Vagina (tissue), 2 donors: Measurements from ENCODE around the gene COL28A1.

Source experiments
- POLR2A ChIP-seq, 2 donors: fragments of 450-650 bp; IDR thresholded peaks; one replicate each; pipeline ENCODE4 v1.6.1; 2017; ENCODE audit warnings: antibody characterized with exemption in 2 of 2, mild to moderate bottlenecking in 2 of 2, moderate library complexity in 2 of 2
- TF ChIP-seq, protein P1 (sequence below), 3 experiments: fragments of 450-650 bp in 2 of 3; fragments of 200-600 bp in 1 of 3; sonication (generic) in 1 of 3; IDR thresholded peaks; one replicate each; pipeline ENCODE4 v1.5.1; 2017 to 2019; ENCODE audit warnings: antibody characterized with exemption in 3 of 3, mild to moderate bottlenecking in 2 of 3, moderate library complexity in 2 of 3

DNA sequence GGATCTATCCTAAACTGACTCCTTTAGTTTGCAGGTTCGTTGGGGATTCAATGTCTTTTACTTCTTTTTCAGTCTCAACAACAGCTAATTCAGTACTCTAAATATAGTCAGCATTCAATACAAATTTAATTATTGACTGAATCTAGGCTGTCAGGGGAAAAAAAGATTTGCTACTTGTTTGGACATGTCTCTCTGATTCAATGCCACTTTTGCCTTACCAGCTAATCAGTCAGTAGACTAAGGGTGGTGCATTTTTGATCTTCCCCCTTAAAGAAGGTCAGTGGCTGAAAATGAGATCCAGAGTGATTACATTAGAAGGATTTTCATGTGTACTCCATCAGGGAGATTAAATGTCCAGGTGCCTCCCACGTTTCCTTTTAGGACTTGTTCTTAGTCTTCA lies 208.2 kb downstream of the COL28A1 start:
- TF ChIP-seq, protein P1, sequence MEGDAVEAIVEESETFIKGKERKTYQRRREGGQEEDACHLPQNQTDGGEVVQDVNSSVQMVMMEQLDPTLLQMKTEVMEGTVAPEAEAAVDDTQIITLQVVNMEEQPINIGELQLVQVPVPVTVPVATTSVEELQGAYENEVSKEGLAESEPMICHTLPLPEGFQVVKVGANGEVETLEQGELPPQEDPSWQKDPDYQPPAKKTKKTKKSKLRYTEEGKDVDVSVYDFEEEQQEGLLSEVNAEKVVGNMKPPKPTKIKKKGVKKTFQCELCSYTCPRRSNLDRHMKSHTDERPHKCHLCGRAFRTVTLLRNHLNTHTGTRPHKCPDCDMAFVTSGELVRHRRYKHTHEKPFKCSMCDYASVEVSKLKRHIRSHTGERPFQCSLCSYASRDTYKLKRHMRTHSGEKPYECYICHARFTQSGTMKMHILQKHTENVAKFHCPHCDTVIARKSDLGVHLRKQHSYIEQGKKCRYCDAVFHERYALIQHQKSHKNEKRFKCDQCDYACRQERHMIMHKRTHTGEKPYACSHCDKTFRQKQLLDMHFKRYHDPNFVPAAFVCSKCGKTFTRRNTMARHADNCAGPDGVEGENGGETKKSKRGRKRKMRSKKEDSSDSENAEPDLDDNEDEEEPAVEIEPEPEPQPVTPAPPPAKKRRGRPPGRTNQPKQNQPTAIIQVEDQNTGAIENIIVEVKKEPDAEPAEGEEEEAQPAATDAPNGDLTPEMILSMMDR (IDR thresholded peaks at IDR 0.05), result no peak
- no peak for TF ChIP-seq POLR2A (IDR thresholded peaks at IDR 0.05)
